Spleen (tissue), 11 donors: ENCODE measurements around the gene RAP1GAP. TPM values are rescaled to one million over a fixed set of nuclear protein-coding genes. Genes with fewer than 3 reads are reported as not detected.

Experiments used
- DNase-seq: peaks from one replicate; pipeline ENCODE4 v3.0.0-alpha.2; 2020
- H3K27ac ChIP-seq, 8 donors: fragments of 200-600 bp; sonication (generic) in 7 of 8; 1 replicate in 4 of 8; 2 replicates in 4 of 8; pipeline versions ENCODE4 v1.5.0 to v1.8.0; 2016 to 2021; ENCODE audit warnings: inconsistent platforms in 4 of 8, mild to moderate bottlenecking in 4 of 8, moderate library complexity in 1 of 8
- H3K27me3 ChIP-seq, 7 donors: fragments of 200-600 bp; sonication (generic) in 6 of 7; replicated peaks in 1 of 7; 1 replicate in 4 of 7; 2 replicates in 3 of 7; pipeline versions ENCODE4 v1.5.0 to v1.8.0; 2016 to 2021; ENCODE audit warnings: inconsistent platforms in 3 of 7, mild to moderate bottlenecking in 1 of 7
- H3K36me3 ChIP-seq, 6 donors: fragments of 200-600 bp; sonication (generic) in 5 of 6; 1 replicate in 4 of 6; 2 replicates in 2 of 6; pipeline versions ENCODE4 v1.5.0 to v1.8.0; 2016 to 2021; ENCODE audit warnings: inconsistent platforms in 2 of 6
- H3K4me1 ChIP-seq, 6 donors: fragments of 200-600 bp; sonication (generic) in 5 of 6; 1 replicate in 3 of 6; 2 replicates in 3 of 6; pipeline versions ENCODE4 v1.5.0 to v1.8.0; 2016 to 2021; ENCODE audit warnings: inconsistent platforms in 3 of 6
- H3K4me3 ChIP-seq, 8 donors: fragments of 200-600 bp; sonication (generic) in 7 of 8; 1 replicate in 4 of 8; 2 replicates in 4 of 8; pipeline versions ENCODE4 v1.5.0 to v1.8.0; 2016 to 2021; ENCODE audit warnings: inconsistent platforms in 4 of 8, mild to moderate bottlenecking in 4 of 8, moderate library complexity in 2 of 8
- H3K9me3 ChIP-seq, 8 donors: fragments of 200-600 bp; sonication (generic) in 7 of 8; 1 replicate in 4 of 8; 2 replicates in 4 of 8; pipeline versions ENCODE4 v1.5.0 to v1.8.0; 2016 to 2021; ENCODE audit warnings: inconsistent platforms in 4 of 8
- POLR2A ChIP-seq, 3 donors: fragments of 450-650 bp; IDR thresholded peaks; one replicate each; pipeline ENCODE4 v1.5.1; 2017; ENCODE audit warnings: antibody characterized with exemption in 3 of 3, mild to moderate bottlenecking in 1 of 3
- POLR2AphosphoS5 ChIP-seq, 3 donors: sonication (generic); formaldehyde crosslinking; IDR thresholded peaks; one replicate each; pipeline ENCODE4 v1.5.1; 2017; ENCODE audit warnings: antibody characterized with exemption in 3 of 3
- WGBS, 5 donors: extraction: QIAGEN DNeasy Blood & Tissue Kit in 3 of 5; methylation state at CpG; one replicate each; pipeline versions ENCODE4 v1.1.5 to v1.1.7; 2013 to 2018; 5-methylcytosine and 5-hydroxymethylcytosine counted together
- intact Hi-C: fragments of 100-400 bp; cut with DNase I; formaldehyde crosslinking; loops from one replicate; pipeline ENCODE4 v1.15.0; 2023; ENCODE audit warnings: low total_unique reads
- polyA plus RNA-seq, 3 donors: library from polyadenylated mRNA; stranded (reverse); fragments of 200-250 nt; gene quantifications; one replicate each; pipeline ENCODE4 v1.2.1, GENCODE V29; 2013
- total RNA-seq, 7 donors: library from RNA; depleted of rRNA in 3 of 7; stranded (reverse); fragments of >200 nt in 3 of 7; fragmentation: NEBNext Ultra II Directional in 4 of 7; extraction: Animal tissue kit (Norgen Biotek cat#: 25700) in 4 of 7; gene quantifications; one replicate each; pipeline versions ENCODE4 v1.1.0 to v1.2.1, GENCODE V29; 2016 to 2021
- TF ChIP-seq, protein P1 (sequence below), 11 experiments: fragments of 200-600 bp in 7 of 11; fragments of 450-650 bp in 4 of 11; sonication (generic) in 4 of 11; IDR thresholded peaks in 8 of 11; conservative IDR thresholded peaks in 3 of 11; 1 replicate in 7 of 11; 2 replicates in 4 of 11; pipeline versions ENCODE4 v1.4.0 to v1.8.0; 2016 to 2021; ENCODE audit warnings: antibody characterized with exemption in 11 of 11, inconsistent platforms in 4 of 11, mild to moderate bottlenecking in 1 of 11
- donor health status: healthy with polysubstance abuse.
- donor health status: DM: no; HTN: no; CAD: no; lungs with moderate emphysema.
- donor health status: DM: no; HTN: no; CAD: no.
- donor health status: Bipolar disorder and iron deficiency.
- donor health status: healthy.
- donor health status: DM: no; HTN: no; CAD: no.
- donor health status: DM: yes; HTN: yes; CAD: no.

The RAP1GAP gene
- total and polyA plus RNA-seq, 10 donors: 0.30 to 12.1 (median 0.86) TPM

GRCh38 chr1:21651214-21652042 lies 17.7 kb downstream of the RAP1GAP start:
- peak overlapping the region; percentile 23 to 71 (median 41) for H3K4me3 ChIP-seq
- no peaks in the 10 kb centered on the region for H3K36me3 ChIP-seq
- no peak overlapping the region for H3K27ac ChIP-seq
- intact Hi-C loops: no loop called here
- TF ChIP-seq, protein P1, sequence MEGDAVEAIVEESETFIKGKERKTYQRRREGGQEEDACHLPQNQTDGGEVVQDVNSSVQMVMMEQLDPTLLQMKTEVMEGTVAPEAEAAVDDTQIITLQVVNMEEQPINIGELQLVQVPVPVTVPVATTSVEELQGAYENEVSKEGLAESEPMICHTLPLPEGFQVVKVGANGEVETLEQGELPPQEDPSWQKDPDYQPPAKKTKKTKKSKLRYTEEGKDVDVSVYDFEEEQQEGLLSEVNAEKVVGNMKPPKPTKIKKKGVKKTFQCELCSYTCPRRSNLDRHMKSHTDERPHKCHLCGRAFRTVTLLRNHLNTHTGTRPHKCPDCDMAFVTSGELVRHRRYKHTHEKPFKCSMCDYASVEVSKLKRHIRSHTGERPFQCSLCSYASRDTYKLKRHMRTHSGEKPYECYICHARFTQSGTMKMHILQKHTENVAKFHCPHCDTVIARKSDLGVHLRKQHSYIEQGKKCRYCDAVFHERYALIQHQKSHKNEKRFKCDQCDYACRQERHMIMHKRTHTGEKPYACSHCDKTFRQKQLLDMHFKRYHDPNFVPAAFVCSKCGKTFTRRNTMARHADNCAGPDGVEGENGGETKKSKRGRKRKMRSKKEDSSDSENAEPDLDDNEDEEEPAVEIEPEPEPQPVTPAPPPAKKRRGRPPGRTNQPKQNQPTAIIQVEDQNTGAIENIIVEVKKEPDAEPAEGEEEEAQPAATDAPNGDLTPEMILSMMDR (IDR thresholded peaks at IDR 0.05 in 8 of 11, conservative IDR thresholded peaks at IDR 0.05 in 3 of 11): no peak
- no peak for TF ChIP-seq POLR2AphosphoS5 (IDR thresholded peaks at IDR 0.05)
- no peak for TF ChIP-seq POLR2A (IDR thresholded peaks at IDR 0.05)
- peaks cover 7 to 23% (median 12%) of the 10 kb centered on the region in 6 donors for H3K4me1 ChIP-seq
- no peaks in the 10 kb centered on the region for H3K9me3 ChIP-seq
- peaks cover 0 to 68% (median 9%) of the 10 kb centered on the region in 7 donors for H3K27me3 ChIP-seq
- 6 to 11% (median 7%) methylated on average over 20 to 80 of the region's 80 CpGs for WGBS, 5 donors
- peak; percentile 84 for DNase-seq

GRCh38 chr1:21650400-21650799 lies 18.8 kb downstream of the RAP1GAP start:
- H3K27ac ChIP-seq: no peak overlapping the region
- H3K4me3 ChIP-seq: no peak overlapping the region
- H3K4me1 ChIP-seq: peaks cover 7 to 23% (median 12%) of the 10 kb centered on the region in 6 donors
- H3K36me3 ChIP-seq: no peaks in the 10 kb centered on the region
- peaks cover 0 to 78% (median 9%) of the 10 kb centered on the region in 7 donors for H3K27me3 ChIP-seq
- intact Hi-C loops: no loop called here
- WGBS, 5 donors: 71 to 90% (median 82%) methylated on average over 4 to 9 of the region's 9 CpGs
- TF ChIP-seq, protein P1 (IDR thresholded peaks at IDR 0.05 in 8 of 11, conservative IDR thresholded peaks at IDR 0.05 in 3 of 11): no peak
- TF ChIP-seq POLR2AphosphoS5 (IDR thresholded peaks at IDR 0.05) (no peak), POLR2A (IDR thresholded peaks at IDR 0.05) (no peak)
- no peak for DNase-seq
- H3K9me3 ChIP-seq: no peaks in the 10 kb centered on the region

- TF ChIP-seq POLR2AphosphoS5 (IDR thresholded peaks at IDR 0.05): no peak
- TF ChIP-seq, protein P1 (IDR thresholded peaks at IDR 0.05 in 8 of 11, conservative IDR thresholded peaks at IDR 0.05 in 3 of 11): no peak
- Histone ChIP-seq H3K4me1 (peaks cover 7 to 23% (median 12%) of the 10 kb centered on the region in 6 donors), H3K9me3 (no peaks in the 10 kb centered on the region), H3K4me3 (no peak overlapping the region), H3K27me3 (peaks cover 0 to 87% (median 9%) of the 10 kb centered on the region in 7 donors), H3K27ac (no peak overlapping the region), H3K36me3 (no peaks in the 10 kb centered on the region)
- intact Hi-C loops: no loop called here
- DNase-seq: no peak
- WGBS, 5 donors: 36 to 66% (median 46%) methylated on average over 2 of the region's 2 CpGs
These were observed 19.8 kb downstream of the RAP1GAP start for GRCh38 chr1:21649315-21649714.

GRCh38 chr1:21648791-21649190 lies 20.4 kb downstream of the RAP1GAP start:
- intact Hi-C loops: no loop called here
- Histone ChIP-seq H3K36me3 (no peaks in the 10 kb centered on the region), H3K4me1 (peaks cover 7 to 23% (median 12%) of the 10 kb centered on the region in 6 donors), H3K27ac (no peak overlapping the region), H3K9me3 (no peaks in the 10 kb centered on the region), H3K4me3 (no peak overlapping the region), H3K27me3 (peaks cover 0 to 92% (median 9%) of the 10 kb centered on the region in 7 donors)
- 56 to 69% (median 61%) methylated on average over 5 to 10 of the region's 10 CpGs for WGBS, 5 donors
- TF ChIP-seq POLR2AphosphoS5 (IDR thresholded peaks at IDR 0.05) (no peak), POLR2A (IDR thresholded peaks at IDR 0.05) (no peak)
- TF ChIP-seq, protein P1 (IDR thresholded peaks at IDR 0.05 in 8 of 11, conservative IDR thresholded peaks at IDR 0.05 in 3 of 11): no peak
- DNase-seq: no peak
